ENCODE results near the gene ILDR2.

ILDR2 gene

GRCh38 chr1:166907763-166908162 lies 67.6 kb downstream of the ILDR2 start:
- Histone ChIP-seq H3K9me2 (replicated peaks; ENCODE audit: low read depth, low read length) (no peaks in the 10 kb centered on the region), H3K4me3 (ENCODE audit: low read length, poor library complexity, severe bottlenecking) (no peak overlapping the region), H3F3A (ENCODE audit: low read depth) (peaks cover 2% of the 10 kb centered on the region; the same call in 1 of the 2 replicates), H2AFZ (ENCODE audit: low read length) (peak overlapping the region; percentile 57; the same call in 1 of the 2 replicates), H3K9ac (ENCODE audit: low read depth, low read length, poor library complexity, severe bottlenecking) (no peak overlapping the region), H3K9me3 (ENCODE audit: insufficient read depth, low read depth, low read length) (peaks cover 3% of the 10 kb centered on the region; the same call in 1 of the 2 replicates), H3K4me1 (ENCODE audit: insufficient read depth, low read length, poor library complexity, severe bottlenecking) (peaks cover 16% of the 10 kb centered on the region), H4K20me1 (ENCODE audit: insufficient read depth, low read length, poor library complexity, severe bottlenecking) (no peaks in the 10 kb centered on the region), H3K36me3 (ENCODE audit: insufficient read depth, low read length) (no peaks in the 10 kb centered on the region), H3K27me3 (ENCODE audit: insufficient read depth, low read length, poor library complexity, severe bottlenecking) (peaks cover 5% of the 10 kb centered on the region), H3K4me2 (ENCODE audit: low read depth, low read length, poor library complexity, severe bottlenecking) (no peak overlapping the region), H3K79me2 (ENCODE audit: insufficient read depth, low read length) (no peaks in the 10 kb centered on the region)
- TF ChIP-seq EZH2phosphoT487 (IDR thresholded peaks at IDR 0.05; ENCODE audit: borderline replicate concordance), result no peak
- TF ChIP-seq, protein P1, sequence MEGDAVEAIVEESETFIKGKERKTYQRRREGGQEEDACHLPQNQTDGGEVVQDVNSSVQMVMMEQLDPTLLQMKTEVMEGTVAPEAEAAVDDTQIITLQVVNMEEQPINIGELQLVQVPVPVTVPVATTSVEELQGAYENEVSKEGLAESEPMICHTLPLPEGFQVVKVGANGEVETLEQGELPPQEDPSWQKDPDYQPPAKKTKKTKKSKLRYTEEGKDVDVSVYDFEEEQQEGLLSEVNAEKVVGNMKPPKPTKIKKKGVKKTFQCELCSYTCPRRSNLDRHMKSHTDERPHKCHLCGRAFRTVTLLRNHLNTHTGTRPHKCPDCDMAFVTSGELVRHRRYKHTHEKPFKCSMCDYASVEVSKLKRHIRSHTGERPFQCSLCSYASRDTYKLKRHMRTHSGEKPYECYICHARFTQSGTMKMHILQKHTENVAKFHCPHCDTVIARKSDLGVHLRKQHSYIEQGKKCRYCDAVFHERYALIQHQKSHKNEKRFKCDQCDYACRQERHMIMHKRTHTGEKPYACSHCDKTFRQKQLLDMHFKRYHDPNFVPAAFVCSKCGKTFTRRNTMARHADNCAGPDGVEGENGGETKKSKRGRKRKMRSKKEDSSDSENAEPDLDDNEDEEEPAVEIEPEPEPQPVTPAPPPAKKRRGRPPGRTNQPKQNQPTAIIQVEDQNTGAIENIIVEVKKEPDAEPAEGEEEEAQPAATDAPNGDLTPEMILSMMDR (conservative IDR thresholded peaks at IDR 0.05; ENCODE audit: low read length), result no peak

- Histone ChIP-seq H3K9me3 (ENCODE audit: insufficient read depth, low read depth, low read length) (peaks cover 3% of the 10 kb centered on the region; the same call in 1 of the 2 replicates), H3K36me3 (ENCODE audit: insufficient read depth, low read length) (no peaks in the 10 kb centered on the region), H3K79me2 (ENCODE audit: insufficient read depth, low read length) (no peaks in the 10 kb centered on the region), H3K4me2 (ENCODE audit: low read depth, low read length, poor library complexity, severe bottlenecking) (no peak overlapping the region), H3F3A (ENCODE audit: low read depth) (peaks cover 4% of the 10 kb centered on the region; the same call in 1 of the 2 replicates), H3K9me2 (replicated peaks; ENCODE audit: low read depth, low read length) (no peaks in the 10 kb centered on the region), H2AFZ (ENCODE audit: low read length) (no peak overlapping the region), H4K20me1 (ENCODE audit: insufficient read depth, low read length, poor library complexity, severe bottlenecking) (no peaks in the 10 kb centered on the region), H3K9ac (ENCODE audit: low read depth, low read length, poor library complexity, severe bottlenecking) (no peak overlapping the region), H3K4me1 (ENCODE audit: insufficient read depth, low read length, poor library complexity, severe bottlenecking) (peaks cover 23% of the 10 kb centered on the region), H3K27me3 (ENCODE audit: insufficient read depth, low read length, poor library complexity, severe bottlenecking) (peaks cover 5% of the 10 kb centered on the region), H3K4me3 (ENCODE audit: low read length, poor library complexity, severe bottlenecking) (no peak overlapping the region)
- no peak for TF ChIP-seq EZH2phosphoT487 (IDR thresholded peaks at IDR 0.05; ENCODE audit: borderline replicate concordance)
- TF ChIP-seq, protein P1 (conservative IDR thresholded peaks at IDR 0.05; ENCODE audit: low read length), result no peak
Measured at GRCh38 chr1:166907051-166907450, 68.3 kb downstream of the ILDR2 start.

- H3K4me2 ChIP-seq (ENCODE audit: low read depth, low read length, poor library complexity, severe bottlenecking), result no peak overlapping the region
Measured at GRCh38 chr1:166906647-166907046, 68.7 kb downstream of the ILDR2 start.

More at GRCh38 chr1:166906647-166907046, 68.7 kb downstream of the ILDR2 start:
- no peaks in the 10 kb centered on the region for H3K79me2 ChIP-seq (ENCODE audit: insufficient read depth, low read length)
- peaks cover 4% of the 10 kb centered on the region; the same call in 1 of the 2 replicates for H3F3A ChIP-seq (ENCODE audit: low read depth)
- H3K4me3 ChIP-seq (ENCODE audit: low read length, poor library complexity, severe bottlenecking), result no peak overlapping the region
- no peaks in the 10 kb centered on the region for H3K9me2 ChIP-seq (replicated peaks; ENCODE audit: low read depth, low read length)
- no peak overlapping the region for H2AFZ ChIP-seq (ENCODE audit: low read length)
- H4K20me1 ChIP-seq (ENCODE audit: insufficient read depth, low read length, poor library complexity, severe bottlenecking), result no peaks in the 10 kb centered on the region
- H3K9me3 ChIP-seq (ENCODE audit: insufficient read depth, low read depth, low read length), result peaks cover 3% of the 10 kb centered on the region; the same call in 1 of the 2 replicates
- peaks cover under 1% of the 10 kb centered on the region for H3K27me3 ChIP-seq (ENCODE audit: insufficient read depth, low read length, poor library complexity, severe bottlenecking)
- H3K9ac ChIP-seq (ENCODE audit: low read depth, low read length, poor library complexity, severe bottlenecking), result no peak overlapping the region
- TF ChIP-seq, protein P1 (conservative IDR thresholded peaks at IDR 0.05; ENCODE audit: low read length), result no peak
- no peak for TF ChIP-seq EZH2phosphoT487 (IDR thresholded peaks at IDR 0.05; ENCODE audit: borderline replicate concordance)
- no peaks in the 10 kb centered on the region for H3K36me3 ChIP-seq (ENCODE audit: insufficient read depth, low read length)
- peaks cover 27% of the 10 kb centered on the region for H3K4me1 ChIP-seq (ENCODE audit: insufficient read depth, low read length, poor library complexity, severe bottlenecking)
